ENCODE data around the gene TNNI2.

The TNNI2 gene

GRCh38 chr11:1847006-1847735 is 8.4 kb downstream of the TNNI2 start:
- intact Hi-C loops (cut with DNase I; ENCODE audit: low total_unique reads) = no loop called here
- H3K4me1 ChIP-seq = no peaks in the 10 kb centered on the region
- no peaks in the 10 kb centered on the region for H3K36me3 ChIP-seq
- H3K9me3 ChIP-seq = no peaks in the 10 kb centered on the region
- H3K27ac ChIP-seq = no peak overlapping the region
- no peaks in the 10 kb centered on the region for H3K27me3 ChIP-seq
- DNase-seq = no peak
- H3K4me3 ChIP-seq = no peak overlapping the region
- no peak for TF ChIP-seq CTCF (IDR thresholded peaks at IDR 0.05)

- no peaks in the 10 kb centered on the region for H3K27me3 ChIP-seq
- TF ChIP-seq CTCF (IDR thresholded peaks at IDR 0.05) = no peak
- H3K27ac ChIP-seq = no peak overlapping the region
- intact Hi-C loops (cut with DNase I; ENCODE audit: low total_unique reads) = no loop called here
- no peak for DNase-seq
- H3K9me3 ChIP-seq = no peaks in the 10 kb centered on the region
- H3K4me3 ChIP-seq = no peak overlapping the region
- H3K4me1 ChIP-seq = no peaks in the 10 kb centered on the region
- H3K36me3 ChIP-seq = no peaks in the 10 kb centered on the region
Observed at GRCh38 chr11:1847926-1848639, 9.3 kb downstream of the TNNI2 start.

GRCh38 chr11:1848640-1849430 is 10.1 kb downstream of the TNNI2 start:
- intact Hi-C loops (cut with DNase I; ENCODE audit: low total_unique reads) = no loop called here
- H3K9me3 ChIP-seq = no peaks in the 10 kb centered on the region
- no peaks in the 10 kb centered on the region for H3K4me1 ChIP-seq
- DNase-seq = no peak
- H3K27ac ChIP-seq = no peak overlapping the region
- no peak for TF ChIP-seq CTCF (IDR thresholded peaks at IDR 0.05)
- no peaks in the 10 kb centered on the region for H3K27me3 ChIP-seq
- H3K36me3 ChIP-seq = no peaks in the 10 kb centered on the region
- no peak overlapping the region for H3K4me3 ChIP-seq

GRCh38 chr11:1851468-1852180 is 12.8 kb downstream of the TNNI2 start:
- intact Hi-C loops (cut with DNase I; ENCODE audit: low total_unique reads) = no loop called here
- no peaks in the 10 kb centered on the region for H3K4me1 ChIP-seq

More at GRCh38 chr11:1851468-1852180, 12.8 kb downstream of the TNNI2 start:
- no peak for DNase-seq
- H3K4me3 ChIP-seq = no peak overlapping the region
- no peaks in the 10 kb centered on the region for H3K36me3 ChIP-seq
- H3K27ac ChIP-seq = no peak overlapping the region
- no peaks in the 10 kb centered on the region for H3K27me3 ChIP-seq
- no peak for TF ChIP-seq CTCF (IDR thresholded peaks at IDR 0.05)
- H3K9me3 ChIP-seq = no peaks in the 10 kb centered on the region

Measured in tibial artery (tissue), 4 donors.